Pancreas (tissue), 10 donors: ENCODE data around the gene BCAN. TPM values are rescaled to one million over a fixed set of nuclear protein-coding genes. Genes with fewer than 3 reads are reported as not detected.

Experiments used
- ATAC-seq, 4 donors: fragments of 200-7000 bp; cut with Tn5 transposase; one replicate each; pipeline versions ENCODE4 v1.8.0 to v1.9.1; 2020; ENCODE audit warnings: mild to moderate bottlenecking in 4 of 4, moderate library complexity in 4 of 4
- DNase-seq, 6 donors: peaks; one replicate each; pipeline ENCODE4 v3.0.0-alpha.2; 2020
- FAIRE-seq: peaks from 2 replicates; lab custom pipeline; 2012; peaks lifted over from hg19 to GRCh38; lab: Jason Lieb, UNC
- H3K27ac ChIP-seq, 4 donors: fragments of 200-600 bp; sonication (generic); 1 replicate in 3 of 4; 2 replicates in 1 of 4; pipeline versions ENCODE4 v1.5.0 to v1.8.0; 2020
- H3K27me3 ChIP-seq, 4 donors: fragments of 200-600 bp; one replicate each; pipeline ENCODE4 v1.8.0; 2021
- H3K36me3 ChIP-seq, 3 donors: fragments of 200-600 bp; sonication (generic) in 1 of 3; one replicate each; pipeline versions ENCODE4 v1.5.0 to v1.8.0; 2020 to 2021
- H3K4me1 ChIP-seq, 3 donors: fragments of 200-600 bp; one replicate each; pipeline ENCODE4 v1.8.0; 2021
- H3K4me3 ChIP-seq, 4 donors: fragments of 200-600 bp; sonication (generic) in 2 of 4; one replicate each; pipeline versions ENCODE4 v1.5.0 to v1.8.0; 2020 to 2021
- H3K9me3 ChIP-seq, 4 donors: fragments of 200-600 bp; one replicate each; pipeline ENCODE4 v1.8.0; 2021
- WGBS, 2 donors: extraction: QIAGEN DNeasy Blood & Tissue Kit; methylation state at CpG; one replicate each; pipeline ENCODE4 v1.1.7; 2013; 5-methylcytosine and 5-hydroxymethylcytosine counted together
- intact Hi-C, 3 donors: fragments of 100-400 bp; cut with DNase I; formaldehyde crosslinking; loops; one replicate each; pipeline versions ENCODE4 v1.11.1 to v1.14.2; 2022
- polyA plus RNA-seq, 2 donors: library from polyadenylated mRNA; stranded (reverse); fragments of 200-250 nt; gene quantifications; one replicate each; pipeline ENCODE4 v1.2.3, GENCODE V29; 2013
- total RNA-seq, 6 donors: library from RNA; stranded (reverse); fragmentation: NEBNext Ultra II Directional in 4 of 6; extraction: Animal tissue kit (Norgen Biotek cat#: 25700) in 4 of 6; gene quantifications; one replicate each; pipeline versions ENCODE4 v1.2.1 to v1.2.4, GENCODE V29; 2021 to 2023
- TF ChIP-seq, protein P1 (sequence below), 4 donors: fragments of 200-600 bp; sonication (generic) in 3 of 4; IDR thresholded peaks; one replicate each; pipeline versions ENCODE4 v1.5.0 to v1.8.0; 2021; ENCODE audit warnings: antibody characterized with exemption in 4 of 4
- donor health status: healthy with polysubstance abuse.
- donor health status: DM: no; HTN: no; CAD: no; lungs with moderate emphysema.
- donor health status: DM: no; HTN: no; CAD: no.
- donor health status: control.
- donor health status: control.
- donor health status: Bipolar disorder and iron deficiency.
- donor health status: DM: yes; HTN: yes; CAD: no.
- donor health status: DM: no; HTN: no; CAD: no.
- donor health status: DM: no; HTN: no; CAD: no.
- donor health status: DM: yes; HTN: yes; CAD: no.

The BCAN gene
- total and polyA plus RNA-seq, 8 donors, result 0.12 TPM; not detected in 7

DNA sequence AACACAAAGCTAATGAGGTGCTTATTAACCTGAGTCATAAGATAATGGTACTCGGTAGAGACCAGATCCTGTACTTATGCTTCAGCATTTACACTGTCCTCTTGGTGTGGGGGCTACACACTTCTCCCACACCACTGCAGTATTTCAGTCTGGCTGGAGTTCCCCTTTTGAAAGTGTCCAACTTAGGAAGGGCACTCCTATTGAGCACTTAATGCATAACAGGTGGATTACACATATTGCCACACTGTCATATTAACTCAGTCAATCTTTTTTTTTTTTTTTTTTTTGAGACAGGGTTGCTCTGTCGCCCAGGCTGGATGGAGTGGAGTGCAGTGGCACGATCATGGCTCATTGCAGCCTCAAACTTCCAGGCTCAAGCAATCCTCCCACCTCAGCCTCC, 42.1 kb upstream of the BCAN start:
- FAIRE-seq, result no peak
- peaks cover 6 to 16% (median 12%) of the 10 kb centered on the region in 3 donors for H3K4me1 ChIP-seq
- ATAC-seq, result no peak
- 47 to 58% methylated on average over 3 of the region's 3 CpGs for WGBS, 2 donors
- peaks cover 0 to 13% (median 0%) of the 10 kb centered on the region in 3 donors for H3K36me3 ChIP-seq
- TF ChIP-seq, protein P1, sequence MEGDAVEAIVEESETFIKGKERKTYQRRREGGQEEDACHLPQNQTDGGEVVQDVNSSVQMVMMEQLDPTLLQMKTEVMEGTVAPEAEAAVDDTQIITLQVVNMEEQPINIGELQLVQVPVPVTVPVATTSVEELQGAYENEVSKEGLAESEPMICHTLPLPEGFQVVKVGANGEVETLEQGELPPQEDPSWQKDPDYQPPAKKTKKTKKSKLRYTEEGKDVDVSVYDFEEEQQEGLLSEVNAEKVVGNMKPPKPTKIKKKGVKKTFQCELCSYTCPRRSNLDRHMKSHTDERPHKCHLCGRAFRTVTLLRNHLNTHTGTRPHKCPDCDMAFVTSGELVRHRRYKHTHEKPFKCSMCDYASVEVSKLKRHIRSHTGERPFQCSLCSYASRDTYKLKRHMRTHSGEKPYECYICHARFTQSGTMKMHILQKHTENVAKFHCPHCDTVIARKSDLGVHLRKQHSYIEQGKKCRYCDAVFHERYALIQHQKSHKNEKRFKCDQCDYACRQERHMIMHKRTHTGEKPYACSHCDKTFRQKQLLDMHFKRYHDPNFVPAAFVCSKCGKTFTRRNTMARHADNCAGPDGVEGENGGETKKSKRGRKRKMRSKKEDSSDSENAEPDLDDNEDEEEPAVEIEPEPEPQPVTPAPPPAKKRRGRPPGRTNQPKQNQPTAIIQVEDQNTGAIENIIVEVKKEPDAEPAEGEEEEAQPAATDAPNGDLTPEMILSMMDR (IDR thresholded peaks at IDR 0.05), result no peak
- intact Hi-C loops, result loop anchor here in 1 of 3 donors (10.0 kb wide), 1 partner anchor 145 kb away; no protein-coding TSS in a partner anchor
- DNase-seq, result peak in 1 of 6 donors; percentile 3
- no peak overlapping the region for H3K27ac ChIP-seq
- no peaks in the 10 kb centered on the region for H3K27me3 ChIP-seq
- H3K4me3 ChIP-seq, result no peak overlapping the region
- no peaks in the 10 kb centered on the region for H3K9me3 ChIP-seq

DNA sequence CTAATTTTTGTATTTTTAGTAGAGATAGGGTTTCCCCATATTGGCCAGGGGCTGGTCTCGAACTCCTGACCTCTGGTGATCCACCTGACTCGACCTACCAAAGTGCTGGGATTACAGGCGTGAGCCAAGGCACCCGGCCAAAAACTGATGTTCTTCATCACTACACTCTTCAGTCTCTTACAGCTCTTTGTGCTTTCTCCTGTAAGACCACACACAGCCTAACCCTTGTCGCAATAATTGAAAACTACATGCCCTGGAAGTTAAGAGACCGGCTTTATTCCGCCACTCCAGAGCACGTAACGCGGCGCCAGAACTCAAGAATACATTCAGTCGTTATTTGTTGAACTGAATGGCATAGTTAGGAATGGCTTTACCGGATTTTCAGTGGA, 41.2 kb upstream of the BCAN start:
- intact Hi-C loops, result loop anchor here in 1 of 3 donors (10.0 kb wide), 1 partner anchor 146 kb away; no protein-coding TSS in a partner anchor
- peak overlapping the region; percentile 45 to 76 (median 65) for H3K4me3 ChIP-seq
- no peaks in the 10 kb centered on the region for H3K27me3 ChIP-seq
- DNase-seq (peak in 2 of 6 donors; percentile 24), ATAC-seq (peak; percentile 5 to 21 (median 11)), FAIRE-seq (no peak)
- peaks cover 0 to 4% (median 0%) of the 10 kb centered on the region in 3 donors for H3K36me3 ChIP-seq
- peak overlapping the region in 3 of 4 donors; percentile 9 to 66 (median 63) for H3K27ac ChIP-seq
- TF ChIP-seq, protein P1 (IDR thresholded peaks at IDR 0.05), result no peak
- H3K9me3 ChIP-seq, result no peaks in the 10 kb centered on the region
- H3K4me1 ChIP-seq, result peaks cover 6 to 16% (median 12%) of the 10 kb centered on the region in 3 donors
- WGBS, 2 donors, result 1% methylated on average over 13 of the region's 13 CpGs

DNA sequence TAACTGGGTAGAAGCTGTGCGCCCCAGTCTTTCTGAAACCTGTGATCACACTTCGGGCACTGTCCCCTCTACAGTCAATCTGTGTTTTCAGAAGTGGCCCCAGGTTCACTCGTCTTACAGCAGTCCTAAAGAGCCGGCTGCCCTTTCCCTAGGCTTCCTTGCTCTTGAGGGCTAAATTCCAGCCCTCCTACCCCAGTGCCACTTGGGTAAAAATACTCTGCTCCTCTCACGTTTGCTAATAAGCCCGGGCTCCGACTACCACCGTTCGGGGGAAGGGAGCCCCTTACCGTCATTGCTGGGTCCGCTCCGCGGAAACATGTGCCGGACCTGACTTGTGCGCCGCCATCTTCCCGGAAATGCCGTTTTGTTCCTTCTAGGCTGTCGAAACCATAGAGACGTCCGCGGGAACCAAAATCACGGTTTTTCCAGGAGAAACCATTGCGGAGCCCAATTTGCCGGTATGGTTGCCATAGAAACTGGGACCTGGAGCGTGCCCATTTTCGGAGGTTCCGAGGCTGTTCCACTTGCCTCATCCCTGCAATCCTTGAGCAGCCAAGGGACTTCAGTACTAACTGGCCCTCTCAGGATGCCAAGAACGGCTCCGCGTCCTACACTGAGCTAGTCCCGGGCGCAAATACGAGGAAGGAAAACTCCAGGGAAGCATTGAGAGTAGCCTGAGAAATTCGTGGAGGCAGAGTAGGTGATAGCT, 40.6 kb upstream of the BCAN start, which contains the start of gene GPATCH4:
Gene GPATCH4, minus strand, starts transcription at position 358 of the 709 bp plus-strand sequence.
- ATAC-seq, result peak; percentile 92 to 95 (median 93)
- no peak for FAIRE-seq
- 0 to 1% methylated on average over 35 of the region's 35 CpGs for WGBS, 2 donors
- TF ChIP-seq, protein P1 (IDR thresholded peaks at IDR 0.05), result no peak
- Histone ChIP-seq H3K4me1 (peaks cover 6 to 16% (median 12%) of the 10 kb centered on the region in 3 donors), H3K36me3 (no peaks in the 10 kb centered on the region), H3K4me3 (peak within 1 kb of the TSS; percentile 45 to 76 (median 65)), H3K9me3 (no peaks in the 10 kb centered on the region), H3K27me3 (no peaks in the 10 kb centered on the region), H3K27ac (peak within 1 kb of the TSS; percentile 9 to 66 (median 46))
- intact Hi-C loops, result loop anchor here in 1 of 3 donors (10.0 kb wide), 1 partner anchor 146 kb away; no protein-coding TSS in a partner anchor
- peak; percentile 60 to 80 (median 74) for DNase-seq

DNA sequence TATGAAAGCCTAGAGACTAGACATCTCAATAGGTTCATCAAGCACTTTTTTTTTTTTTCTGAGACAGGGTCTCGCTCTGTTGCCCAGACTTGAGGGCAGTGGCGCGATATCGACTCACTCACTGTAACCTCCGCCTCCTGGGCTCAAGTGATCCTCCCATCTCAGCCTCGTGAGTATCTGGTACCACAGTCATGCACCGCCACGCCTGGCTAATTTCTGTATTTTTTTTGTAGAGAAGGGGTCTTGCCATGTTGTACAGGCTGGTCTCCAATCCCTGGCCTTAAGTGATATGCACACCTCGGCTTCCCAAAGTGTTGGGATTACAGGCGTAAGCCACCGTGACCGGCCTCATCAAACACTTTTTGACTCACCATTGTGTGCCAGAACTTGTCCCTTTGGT, 40.0 kb upstream of the BCAN start:
- no peak for ATAC-seq
- no peaks in the 10 kb centered on the region for H3K9me3 ChIP-seq
- TF ChIP-seq, protein P1 (IDR thresholded peaks at IDR 0.05), result no peak
- WGBS, 2 donors, result 70 to 75% methylated on average over 12 of the region's 12 CpGs
- peak overlapping the region in 3 of 4 donors; percentile 28 to 66 (median 63) for H3K27ac ChIP-seq
- no peaks in the 10 kb centered on the region for H3K27me3 ChIP-seq
- DNase-seq, result peak in 1 of 6 donors; percentile 38
- peak overlapping the region; percentile 45 to 76 (median 65) for H3K4me3 ChIP-seq
- intact Hi-C loops, result loop anchor here in 1 of 3 donors (10.0 kb wide), 1 partner anchor 147 kb away; no protein-coding TSS in a partner anchor
- H3K36me3 ChIP-seq, result no peaks in the 10 kb centered on the region
- FAIRE-seq, result no peak
- peaks cover 6 to 16% (median 12%) of the 10 kb centered on the region in 3 donors for H3K4me1 ChIP-seq
